ENCODE measurements around the gene SEPTIN1. TPM values are rescaled to one million over a fixed set of nuclear protein-coding genes. Genes with fewer than 3 reads are reported as not detected.
"Not testable (repeated sequence)": the region's sequence is repeated elsewhere in the genome, so short reads cannot be mapped to it uniquely, and the experiment has no call there.

The SEPTIN1 gene
- total RNA-seq, 1 donor from 2014 or later, result 0.25 TPM

GRCh38 chr16:30341971-30342370, 40.4 kb downstream of the SEPTIN1 start:
- DNase-seq (ENCODE audit: low read depth), result not testable (repeated sequence)

GRCh38 chr16:30340621-30341020, 41.7 kb downstream of the SEPTIN1 start:
- DNase-seq (ENCODE audit: low read depth), result no peak

- DNase-seq (ENCODE audit: low read depth), result not testable (repeated sequence)
Observed at GRCh38 chr16:30338715-30339114, 43.6 kb downstream of the SEPTIN1 start.

- DNase-seq (ENCODE audit: low read depth), result not testable (repeated sequence)
Observed at GRCh38 chr16:30337964-30338357, 44.4 kb downstream of the SEPTIN1 start.

GRCh38 chr16:30335598-30336474, 46.5 kb downstream of the SEPTIN1 start:
- peak; percentile 80 for DNase-seq (ENCODE audit: low read depth)

- peak; percentile 50 for DNase-seq (ENCODE audit: low read depth)
Observed at GRCh38 chr16:30335028-30335597, 47.2 kb downstream of the SEPTIN1 start.

GRCh38 chr16:30334473-30334989, 47.8 kb downstream of the SEPTIN1 start:
- peak; percentile 47 for DNase-seq (ENCODE audit: low read depth)

Other genes starting within 250 kb of the SEPTIN1 start
- 0.85 and 8.3 TPM in 2 replicates for gene CORO1A, start 199.0 kb downstream of the SEPTIN1 start, total RNA-seq
- 77.7 and 299 TPM in 2 replicates for gene BOLA2B, start 188.9 kb downstream of the SEPTIN1 start, total RNA-seq
- 8.1 and 24.5 TPM in 2 replicates for gene SLX1A, start 188.7 kb downstream of the SEPTIN1 start, total RNA-seq
- 0.35 and 1.9 TPM in 2 replicates for gene SULT1A3, start 183.3 kb downstream of the SEPTIN1 start, total RNA-seq
- 0.52 and 1.4 TPM in 2 replicates for gene NPIPB13, start 134.1 kb downstream of the SEPTIN1 start, total RNA-seq
- 36.0 and 40.6 TPM in 2 replicates for gene CD2BP2, start 27.3 kb downstream of the SEPTIN1 start, total RNA-seq
- gene TBC1D10B, start 12.1 kb downstream of the SEPTIN1 start, total RNA-seq, result 26.9 and 46.8 TPM in 2 replicates
- not detected in 2 replicates for gene MYL11, start 7.8 kb downstream of the SEPTIN1 start, total RNA-seq
- gene ZNF48, start 12.9 kb upstream of the SEPTIN1 start, total RNA-seq, result 12.7 and 13.8 TPM in 2 replicates
- gene ZNF771, start 25.0 kb upstream of the SEPTIN1 start, total RNA-seq, result 9.0 and 10.1 TPM in 2 replicates
- 24.5 and 49.8 TPM in 2 replicates for gene DCTPP1, start 47.5 kb upstream of the SEPTIN1 start, total RNA-seq
- 9.2 and 19.0 TPM in 2 replicates for gene SEPHS2, start 63.3 kb upstream of the SEPTIN1 start, total RNA-seq
- gene ITGAL, start 90.2 kb upstream of the SEPTIN1 start, total RNA-seq, result not detected in 2 replicates
- 22.4 and 24.0 TPM in 2 replicates for gene ZNF768, start 144.0 kb upstream of the SEPTIN1 start, total RNA-seq
- 7.5 and 11.7 TPM in 2 replicates for gene ZNF747, start 152.3 kb upstream of the SEPTIN1 start, total RNA-seq
- gene ZNF764, start 175.8 kb upstream of the SEPTIN1 start, total RNA-seq, result 2.6 and 6.9 TPM in 2 replicates
- 5.3 and 7.1 TPM in 2 replicates for gene ZNF688, start 189.2 kb upstream of the SEPTIN1 start, total RNA-seq
- 3.5 and 9.1 TPM in 2 replicates for gene ZNF785, start 203.1 kb upstream of the SEPTIN1 start, total RNA-seq
- gene ZNF689, start 227.8 kb upstream of the SEPTIN1 start, total RNA-seq, result 4.0 and 4.5 TPM in 2 replicates